ENCODE measurements around the gene CFAP91.

Gene CFAP91

DNA sequence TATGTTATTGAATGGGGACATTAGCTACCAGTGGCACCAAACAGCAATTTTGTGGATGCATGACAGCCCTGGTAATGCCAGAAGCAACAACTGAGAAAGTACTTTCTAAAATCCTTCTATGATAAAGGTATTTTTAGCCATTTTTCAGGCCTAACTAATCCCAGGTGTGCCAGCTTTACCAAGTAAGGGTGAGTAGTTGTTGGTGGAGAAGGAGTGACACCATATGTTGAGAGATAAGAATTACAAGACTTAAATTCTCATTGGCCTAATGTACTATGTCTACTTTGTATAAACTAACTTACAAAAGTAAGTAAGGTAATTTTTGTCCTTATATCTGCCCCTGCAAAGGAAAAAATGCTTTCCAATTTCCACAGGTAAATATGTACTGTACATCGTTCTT lies 21.5 kb upstream of the CFAP91 start:
- Histone ChIP-seq H3K27ac (replicated peaks) (no peak overlapping the region), H3K27me3 (ENCODE audit: insufficient read depth, poor library complexity, severe bottlenecking) (no peaks in the 10 kb centered on the region), H3K4me3 (replicated peaks; ENCODE audit: insufficient read depth, low read length) (no peak overlapping the region)
- TF ChIP-seq CTCF (IDR thresholded peaks at IDR 0.05; ENCODE audit: insufficient read depth, low read length) (peak; percentile 25), POLR2AphosphoS5 (IDR thresholded peaks at IDR 0.05; ENCODE audit: low read depth) (no peak)
- DNase-seq (ENCODE audit: low read depth in 1 of 2, low spot score in 1 of 2) = peak in 1 of 2 experiments; percentile 26

- no peak for DNase-seq (ENCODE audit: low read depth in 1 of 2, low spot score in 1 of 2)
- TF ChIP-seq, protein P1, sequence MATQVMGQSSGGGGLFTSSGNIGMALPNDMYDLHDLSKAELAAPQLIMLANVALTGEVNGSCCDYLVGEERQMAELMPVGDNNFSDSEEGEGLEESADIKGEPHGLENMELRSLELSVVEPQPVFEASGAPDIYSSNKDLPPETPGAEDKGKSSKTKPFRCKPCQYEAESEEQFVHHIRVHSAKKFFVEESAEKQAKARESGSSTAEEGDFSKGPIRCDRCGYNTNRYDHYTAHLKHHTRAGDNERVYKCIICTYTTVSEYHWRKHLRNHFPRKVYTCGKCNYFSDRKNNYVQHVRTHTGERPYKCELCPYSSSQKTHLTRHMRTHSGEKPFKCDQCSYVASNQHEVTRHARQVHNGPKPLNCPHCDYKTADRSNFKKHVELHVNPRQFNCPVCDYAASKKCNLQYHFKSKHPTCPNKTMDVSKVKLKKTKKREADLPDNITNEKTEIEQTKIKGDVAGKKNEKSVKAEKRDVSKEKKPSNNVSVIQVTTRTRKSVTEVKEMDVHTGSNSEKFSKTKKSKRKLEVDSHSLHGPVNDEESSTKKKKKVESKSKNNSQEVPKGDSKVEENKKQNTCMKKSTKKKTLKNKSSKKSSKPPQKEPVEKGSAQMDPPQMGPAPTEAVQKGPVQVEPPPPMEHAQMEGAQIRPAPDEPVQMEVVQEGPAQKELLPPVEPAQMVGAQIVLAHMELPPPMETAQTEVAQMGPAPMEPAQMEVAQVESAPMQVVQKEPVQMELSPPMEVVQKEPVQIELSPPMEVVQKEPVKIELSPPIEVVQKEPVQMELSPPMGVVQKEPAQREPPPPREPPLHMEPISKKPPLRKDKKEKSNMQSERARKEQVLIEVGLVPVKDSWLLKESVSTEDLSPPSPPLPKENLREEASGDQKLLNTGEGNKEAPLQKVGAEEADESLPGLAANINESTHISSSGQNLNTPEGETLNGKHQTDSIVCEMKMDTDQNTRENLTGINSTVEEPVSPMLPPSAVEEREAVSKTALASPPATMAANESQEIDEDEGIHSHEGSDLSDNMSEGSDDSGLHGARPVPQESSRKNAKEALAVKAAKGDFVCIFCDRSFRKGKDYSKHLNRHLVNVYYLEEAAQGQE (IDR thresholded peaks at IDR 0.05; ENCODE audit: insufficient replicate concordance, low read depth) = no peak
- no peak for TF ChIP-seq CTCF (IDR thresholded peaks at IDR 0.05; ENCODE audit: insufficient read depth, low read length)
- TF ChIP-seq SPI1 (IDR thresholded peaks at IDR 0.05; ENCODE audit: borderline replicate concordance, low read depth) = no peak
- TF ChIP-seq GABPA (IDR thresholded peaks at IDR 0.05; ENCODE audit: low read depth) = no peak
- TF ChIP-seq POLR2AphosphoS5 (IDR thresholded peaks at IDR 0.05; ENCODE audit: low read depth) = no peak
Measured at GRCh38 chr3:119683421-119683820, 19.4 kb upstream of the CFAP91 start.

DNA sequence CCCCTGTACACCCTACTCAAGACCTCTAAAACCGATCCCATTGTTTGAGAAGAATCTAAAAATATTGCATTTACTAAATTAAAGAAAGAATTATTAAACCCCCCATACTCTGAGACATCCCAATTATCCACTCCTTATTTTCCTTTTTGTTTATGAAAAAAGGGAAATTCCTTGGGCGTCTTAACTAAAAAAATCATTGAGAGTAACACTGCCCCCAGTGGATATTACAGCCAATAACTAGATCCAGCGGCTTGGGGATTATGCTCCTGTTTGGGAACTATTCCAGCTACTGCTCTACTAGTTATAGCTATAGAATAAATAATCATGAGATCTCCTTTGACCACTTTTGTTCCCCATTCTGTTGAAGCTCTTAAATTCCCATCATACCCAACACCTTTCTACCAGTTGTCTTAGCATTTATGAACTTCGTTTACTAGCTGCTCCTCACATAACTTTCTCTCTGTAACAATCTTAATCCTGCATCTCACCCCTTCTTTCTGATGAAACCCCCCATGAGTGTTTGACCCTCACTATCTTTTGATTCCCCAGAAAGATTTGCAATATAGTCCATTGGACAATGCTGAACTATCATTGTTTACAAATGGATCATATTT lies 12.7 kb upstream of the CFAP91 start:
- Histone ChIP-seq H3K27ac (replicated peaks) (no peak overlapping the region), H3K27me3 (ENCODE audit: insufficient read depth, poor library complexity, severe bottlenecking) (no peaks in the 10 kb centered on the region), H3K4me3 (replicated peaks; ENCODE audit: insufficient read depth, low read length) (no peak overlapping the region)
- peak in 1 of 2 experiments; percentile 9 for DNase-seq (ENCODE audit: low read depth in 1 of 2, low spot score in 1 of 2)
- TF ChIP-seq POLR2AphosphoS5 (IDR thresholded peaks at IDR 0.05; ENCODE audit: low read depth) = no peak
- TF ChIP-seq GABPA (IDR thresholded peaks at IDR 0.05; ENCODE audit: low read depth) = no peak
- TF ChIP-seq, protein P1 (IDR thresholded peaks at IDR 0.05; ENCODE audit: insufficient replicate concordance, low read depth) = no peak
- peak; percentile 14 for TF ChIP-seq CTCF (IDR thresholded peaks at IDR 0.05; ENCODE audit: insufficient read depth, low read length)

More at GRCh38 chr3:119683421-119683820, 19.4 kb upstream of the CFAP91 start:
- Histone ChIP-seq H3K27me3 (ENCODE audit: insufficient read depth, poor library complexity, severe bottlenecking) (no peaks in the 10 kb centered on the region), H3K4me3 (replicated peaks; ENCODE audit: insufficient read depth, low read length) (no peak overlapping the region), H3K27ac (replicated peaks) (no peak overlapping the region)

DNA sequence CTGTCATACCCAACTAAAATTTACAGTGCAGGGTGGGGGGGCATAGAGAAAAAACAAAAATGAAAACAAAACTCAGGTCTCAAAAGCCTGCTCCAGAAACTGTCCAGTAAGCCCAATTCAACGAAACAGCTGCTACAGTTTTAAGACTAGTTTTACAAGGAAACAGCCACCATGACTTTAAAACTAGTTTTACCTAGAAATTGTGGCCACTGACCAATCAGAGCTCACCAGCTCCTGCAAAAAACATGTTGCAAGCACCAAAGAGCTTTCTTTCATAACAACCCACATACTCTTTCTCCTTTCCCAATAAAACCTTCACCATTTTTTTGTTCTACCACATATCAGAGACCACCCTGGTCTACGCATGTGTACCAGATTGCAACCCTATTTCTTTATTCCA lies 7.3 kb upstream of the CFAP91 start:
- peak in 1 of 2 experiments; percentile 29 for DNase-seq (ENCODE audit: low read depth in 1 of 2, low spot score in 1 of 2)
- Histone ChIP-seq H3K27me3 (ENCODE audit: insufficient read depth, poor library complexity, severe bottlenecking) (no peaks in the 10 kb centered on the region), H3K27ac (replicated peaks) (no peak overlapping the region), H3K4me3 (replicated peaks; ENCODE audit: insufficient read depth, low read length) (no peak overlapping the region)
- TF ChIP-seq CTCF (IDR thresholded peaks at IDR 0.05; ENCODE audit: insufficient read depth, low read length) (no peak), SPI1 (IDR thresholded peaks at IDR 0.05; ENCODE audit: borderline replicate concordance, low read depth) (no peak), GABPA (IDR thresholded peaks at IDR 0.05; ENCODE audit: low read depth) (no peak), POLR2AphosphoS5 (IDR thresholded peaks at IDR 0.05; ENCODE audit: low read depth) (no peak)
- TF ChIP-seq, protein P1 (IDR thresholded peaks at IDR 0.05; ENCODE audit: insufficient replicate concordance, low read depth) = no peak

Measured in HL-60 (cell line).